Keratinocyte (primary cell): ENCODE measurements around the gene PALS2. TPM values are rescaled to one million over a fixed set of nuclear protein-coding genes. Genes with fewer than 3 reads are reported as not detected.

Source experiments
- DNase-seq: peaks from one replicate; pipeline ENCODE4 v3.0.0-alpha.2; 2011; ENCODE audit warnings: low read depth, missing footprints, low spot score
- FAIRE-seq: peaks from 2 replicates; lab custom pipeline; 2011; peaks lifted over from hg19 to GRCh38; lab: Jason Lieb, UNC
- H2AFZ ChIP-seq: 2 replicates; pipeline ENCODE4 v1.6.0; 2012; ENCODE audit warnings: low read length, control low read depth, inconsistent platforms; ENCODE audit not compliant: control insufficient read depth
- H3K27ac ChIP-seq: 2 replicates; pipeline ENCODE4 v1.5.1; 2011; ENCODE audit warnings: low read length; ENCODE audit not compliant: control insufficient read depth, insufficient read depth
- H3K27me3 ChIP-seq: 3 replicates; pipeline ENCODE4 v1.6.0; 2011; ENCODE audit warnings: low read length; ENCODE audit not compliant: control insufficient read depth, insufficient read depth; ENCODE audit errors: extremely low read depth
- H3K36me3 ChIP-seq, 2 experiments: 2 replicates in 1 of 2; 3 replicates in 1 of 2; pipeline ENCODE4 v1.5.1; 2011; ENCODE audit warnings: low read length in 2 of 2, mild to moderate bottlenecking in 1 of 2; ENCODE audit not compliant: control insufficient read depth in 2 of 2, insufficient read depth in 2 of 2; ENCODE audit errors: extremely low read depth in 1 of 2
- H3K4me1 ChIP-seq: 3 replicates; pipeline ENCODE4 v1.5.1; 2011; ENCODE audit warnings: low read length; ENCODE audit not compliant: control insufficient read depth, insufficient read depth; ENCODE audit errors: extremely low read depth
- H3K4me2 ChIP-seq: 3 replicates; pipeline ENCODE4 v1.6.0; 2011; ENCODE audit warnings: low read depth, low read length; ENCODE audit not compliant: control insufficient read depth, insufficient read depth; ENCODE audit errors: extremely low read depth
- H3K4me3 ChIP-seq, 3 experiments: fragments of 200-600 bp in 1 of 3; sonication (generic) in 1 of 3; 2 replicates in 2 of 3; 3 replicates in 1 of 3; pipeline ENCODE4 v1.5.1; 2011 to 2016; ENCODE audit warnings: low read length in 3 of 3, mild to moderate bottlenecking in 3 of 3, control low read depth in 2 of 3, inconsistent platforms in 1 of 3, low read depth in 1 of 3, mixed read lengths in 1 of 3, mixed run types in 1 of 3, moderate library complexity in 1 of 3; ENCODE audit not compliant: control insufficient read depth in 2 of 3, insufficient read depth in 2 of 3; ENCODE audit errors: extremely low read depth in 1 of 3
- H3K79me2 ChIP-seq: 2 replicates; pipeline ENCODE4 v1.6.0; 2012; ENCODE audit warnings: low read length; ENCODE audit not compliant: control insufficient read depth, insufficient read depth
- H3K9ac ChIP-seq: 3 replicates; pipeline ENCODE4 v1.6.0; 2011; ENCODE audit warnings: low read length; ENCODE audit not compliant: control insufficient read depth, insufficient read depth; ENCODE audit errors: extremely low read depth
- H3K9me1 ChIP-seq: 3 replicates; pipeline ENCODE4 v1.6.0; 2011; ENCODE audit warnings: low read length; ENCODE audit not compliant: control insufficient read depth, insufficient read depth; ENCODE audit errors: extremely low read depth
- H3K9me3 ChIP-seq: 2 replicates; pipeline ENCODE4 v1.5.1; 2012; ENCODE audit warnings: low read depth, low read length; ENCODE audit not compliant: control insufficient read depth
- H4K20me1 ChIP-seq: 3 replicates; pipeline ENCODE4 v1.6.0; 2011; ENCODE audit warnings: low read length; ENCODE audit not compliant: control insufficient read depth, insufficient read depth; ENCODE audit errors: extremely low read depth
- CTCF ChIP-seq, 3 experiments: IDR thresholded peaks in 1 of 3; conservative IDR thresholded peaks in 1 of 3; optimal IDR thresholded peaks in 1 of 3; 2 replicates in 2 of 3; 3 replicates in 1 of 3; pipeline versions ENCODE3 to v1.5.1; 2011; ENCODE audit warnings: low read length in 3 of 3, mild to moderate bottlenecking in 3 of 3, moderate library complexity in 2 of 3, control low read depth in 1 of 3, inconsistent platforms in 1 of 3; ENCODE audit not compliant: insufficient read depth in 2 of 3; ENCODE audit errors: extremely low read depth in 1 of 3
- EZH2 ChIP-seq: IDR thresholded peaks from one replicate; pipeline ENCODE4 v1.6.1; 2012; ENCODE audit warnings: inconsistent platforms, mild to moderate bottlenecking, low read length, moderate library complexity
- dilution Hi-C: fragments of 300-500 bp; cut with MboI; formaldehyde crosslinking; loops from one replicate; pipeline ENCODE4 v1.7.0; 2020; ENCODE audit warnings: low sequenced_read_pairs; ENCODE audit not compliant: extremely low pct_ligation_motif_present
- polyA plus RNA-seq, 5 experiments: library from polyadenylated mRNA; depleted of rRNA in 3 of 5; stranded (reverse) in 3 of 5; stranded (forward) in 1 of 5; unstranded in 1 of 5; fragments of >200 nt; gene quantifications; 1 replicate in 1 of 5; 2 replicates in 3 of 5; 3 replicates in 1 of 5; pipeline versions ENCODE4 v1.2.1 to v1.2.3, GENCODE V29; 2011 to 2012; ENCODE audit warnings: missing spikeins in 2 of 5, low read depth in 1 of 5, low replicate concordance in 1 of 5

Gene PALS2
- polyA plus RNA-seq, 1 donor (not counting 4 experiments of a cell fraction or from before 2014, with no cell fraction given): 16.0 TPM

DNA sequence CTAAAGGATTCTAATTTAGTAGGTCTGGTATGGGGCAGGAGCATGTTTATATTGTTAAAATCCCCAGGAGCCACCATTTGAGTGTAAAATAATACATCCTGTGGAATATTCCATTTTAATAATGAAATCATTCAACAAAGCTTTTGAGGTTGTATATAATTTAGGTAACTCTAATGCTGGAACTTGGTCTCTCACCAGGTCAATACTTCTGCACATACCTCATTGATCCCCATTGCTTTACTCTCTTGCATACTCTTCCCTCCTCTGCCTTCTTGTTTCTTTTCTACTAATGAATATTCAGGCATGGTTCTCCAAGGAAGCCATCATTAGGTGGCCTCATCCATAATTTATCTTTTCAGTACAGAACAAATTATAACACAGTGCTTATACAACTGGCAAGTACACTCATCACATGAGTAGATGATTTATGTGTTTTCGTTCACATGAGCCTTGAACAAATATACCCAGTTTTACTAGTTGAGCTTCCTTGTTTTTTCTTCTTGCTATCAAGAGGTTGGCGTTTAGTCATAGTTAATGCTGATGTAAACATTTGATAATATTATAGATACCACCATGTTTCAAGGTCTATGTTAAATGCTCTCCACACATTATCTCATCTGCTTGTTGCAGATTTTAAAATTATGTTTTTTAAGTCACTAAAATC is 7.2 kb downstream of the PALS2 start:
- TF ChIP-seq CTCF (optimal IDR thresholded peaks at IDR 0.05 in 1 of 3, IDR thresholded peaks at IDR 0.05 in 1 of 3, conservative IDR thresholded peaks at IDR 0.05 in 1 of 3; ENCODE audit: extremely low read depth in 1 of 3, insufficient read depth in 2 of 3, low read length in 3 of 3) (no peak), EZH2 (no peak)
- no peak overlapping the region for H2AFZ ChIP-seq
- H3K36me3 ChIP-seq: no peaks in the 10 kb centered on the region
- no peaks in the 10 kb centered on the region for H3K9me3 ChIP-seq
- no peak for FAIRE-seq
- dilution Hi-C loops: no loop called here
- H3K4me3 ChIP-seq: no peak overlapping the region
- peaks cover 4% of the 10 kb centered on the region for H4K20me1 ChIP-seq
- no peak for DNase-seq
- H3K27me3 ChIP-seq: no peaks in the 10 kb centered on the region
- H3K9me1 ChIP-seq: no peaks in the 10 kb centered on the region
- H3K79me2 ChIP-seq: peaks cover 73% of the 10 kb centered on the region
- no peak overlapping the region for H3K9ac ChIP-seq
- no peak overlapping the region for H3K27ac ChIP-seq
- peaks cover 2% of the 10 kb centered on the region for H3K4me1 ChIP-seq
- H3K4me2 ChIP-seq: no peak overlapping the region

- H4K20me1 ChIP-seq: peaks cover 4% of the 10 kb centered on the region
- H3K27ac ChIP-seq: no peak overlapping the region
- no peaks in the 10 kb centered on the region for H3K27me3 ChIP-seq
- no peak overlapping the region for H3K4me2 ChIP-seq
- no peaks in the 10 kb centered on the region for H3K4me1 ChIP-seq
- TF ChIP-seq CTCF (optimal IDR thresholded peaks at IDR 0.05 in 1 of 3, IDR thresholded peaks at IDR 0.05 in 1 of 3, conservative IDR thresholded peaks at IDR 0.05 in 1 of 3; ENCODE audit: extremely low read depth in 1 of 3, insufficient read depth in 2 of 3, low read length in 3 of 3) (no peak), EZH2 (no peak)
- H3K9ac ChIP-seq: no peak overlapping the region
- no peak overlapping the region for H2AFZ ChIP-seq
- no peaks in the 10 kb centered on the region for H3K9me1 ChIP-seq
- FAIRE-seq: no peak
- H3K79me2 ChIP-seq: peaks cover 71% of the 10 kb centered on the region
- no peak overlapping the region for H3K4me3 ChIP-seq
- no peak for DNase-seq
- H3K9me3 ChIP-seq: no peaks in the 10 kb centered on the region
- dilution Hi-C loops: no loop called here
- no peaks in the 10 kb centered on the region for H3K36me3 ChIP-seq
These were observed 8.9 kb downstream of the PALS2 start for GRCh38 chr7:24582166-24582565.
